ENCODE measurements around the gene TRAK1. TPM values are rescaled to one million over a fixed set of nuclear protein-coding genes. Genes with fewer than 3 reads are reported as not detected.

Gene TRAK1
- total RNA-seq, 1 donor from 2014 or later: 36.8 TPM

- no peak overlapping the region for H3K27ac ChIP-seq
- no peaks in the 10 kb centered on the region for H3K27me3 ChIP-seq
- no peak for TF ChIP-seq CTCF (IDR thresholded peaks at IDR 0.05)
- TF ChIP-seq POLR2A (IDR thresholded peaks at IDR 0.05): no peak
- no peak for TF ChIP-seq POLR2AphosphoS5 (IDR thresholded peaks at IDR 0.05; ENCODE audit: insufficient read depth in 1 of 2, low read depth in 1 of 2)
- H3K4me3 ChIP-seq: no peak overlapping the region
- intact Hi-C loops (cut with DNase I): no loop called here
- no peaks in the 10 kb centered on the region for H3K9me3 ChIP-seq
- DNase-seq (ENCODE audit: extremely low spot score in 2 of 2): no peak
- H3K4me1 ChIP-seq: no peaks in the 10 kb centered on the region
- peaks cover 0 to 70% of the 10 kb centered on the region in 2 donors for H3K36me3 ChIP-seq
These were observed 104.7 kb downstream of the TRAK1 start for GRCh38 chr3:42195879-42196330.

- no peaks in the 10 kb centered on the region for H3K27me3 ChIP-seq
- intact Hi-C loops (cut with DNase I): no loop called here
These were observed 107.6 kb downstream of the TRAK1 start for GRCh38 chr3:42198709-42199108.

GRCh38 chr3:42202217-42202865 lies 111.2 kb downstream of the TRAK1 start:
- H3K9me3 ChIP-seq: no peaks in the 10 kb centered on the region
- TF ChIP-seq POLR2A (IDR thresholded peaks at IDR 0.05): no peak
- no peak for TF ChIP-seq POLR2AphosphoS5 (IDR thresholded peaks at IDR 0.05; ENCODE audit: insufficient read depth in 1 of 2, low read depth in 1 of 2)
- TF ChIP-seq CTCF (IDR thresholded peaks at IDR 0.05): no peak
- peaks cover 0 to 79% of the 10 kb centered on the region in 2 donors for H3K36me3 ChIP-seq
- no peak overlapping the region for H3K27ac ChIP-seq
- H3K27me3 ChIP-seq: no peaks in the 10 kb centered on the region
- H3K4me1 ChIP-seq: no peaks in the 10 kb centered on the region
- intact Hi-C loops (cut with DNase I): no loop called here
- DNase-seq (ENCODE audit: extremely low spot score in 2 of 2): no peak
- H3K4me3 ChIP-seq: no peak overlapping the region

More at GRCh38 chr3:42198709-42199108, 107.6 kb downstream of the TRAK1 start:
- Histone ChIP-seq H3K9me3 (no peaks in the 10 kb centered on the region), H3K27ac (no peak overlapping the region), H3K4me1 (no peaks in the 10 kb centered on the region), H3K36me3 (peaks cover 0 to 79% of the 10 kb centered on the region in 2 donors), H3K4me3 (no peak overlapping the region)
- DNase-seq (ENCODE audit: extremely low spot score in 2 of 2): no peak
- TF ChIP-seq POLR2AphosphoS5 (IDR thresholded peaks at IDR 0.05; ENCODE audit: insufficient read depth in 1 of 2, low read depth in 1 of 2): no peak
- no peak for TF ChIP-seq POLR2A (IDR thresholded peaks at IDR 0.05)
- TF ChIP-seq CTCF (IDR thresholded peaks at IDR 0.05): no peak

GRCh38 chr3:42204867-42205599 lies 113.9 kb downstream of the TRAK1 start:
- Histone ChIP-seq H3K36me3 (peaks cover 0 to 70% of the 10 kb centered on the region in 2 donors), H3K27me3 (no peaks in the 10 kb centered on the region)

More at GRCh38 chr3:42204867-42205599, 113.9 kb downstream of the TRAK1 start:
- DNase-seq (ENCODE audit: extremely low spot score in 2 of 2): no peak
- TF ChIP-seq CTCF (IDR thresholded peaks at IDR 0.05) (no peak), POLR2A (IDR thresholded peaks at IDR 0.05) (no peak), POLR2AphosphoS5 (IDR thresholded peaks at IDR 0.05; ENCODE audit: insufficient read depth in 1 of 2, low read depth in 1 of 2) (no peak)
- H3K9me3 ChIP-seq: no peaks in the 10 kb centered on the region
- H3K4me3 ChIP-seq: no peak overlapping the region
- no peak overlapping the region for H3K27ac ChIP-seq
- H3K4me1 ChIP-seq: no peaks in the 10 kb centered on the region
- intact Hi-C loops (cut with DNase I): no loop called here

Measured in vagina (tissue), 2 donors.